GM12801 (cell line): Measurements from ENCODE around the gene IBA57.

Experiments
- TF ChIP-seq, protein P1 (sequence below): IDR thresholded peaks from one replicate; pipeline ENCODE4 v1.5.1; 2011; ENCODE audit warnings: control low read depth; ENCODE audit not compliant: insufficient read length; ENCODE audit errors: extremely low read depth

IBA57 gene

DNA sequence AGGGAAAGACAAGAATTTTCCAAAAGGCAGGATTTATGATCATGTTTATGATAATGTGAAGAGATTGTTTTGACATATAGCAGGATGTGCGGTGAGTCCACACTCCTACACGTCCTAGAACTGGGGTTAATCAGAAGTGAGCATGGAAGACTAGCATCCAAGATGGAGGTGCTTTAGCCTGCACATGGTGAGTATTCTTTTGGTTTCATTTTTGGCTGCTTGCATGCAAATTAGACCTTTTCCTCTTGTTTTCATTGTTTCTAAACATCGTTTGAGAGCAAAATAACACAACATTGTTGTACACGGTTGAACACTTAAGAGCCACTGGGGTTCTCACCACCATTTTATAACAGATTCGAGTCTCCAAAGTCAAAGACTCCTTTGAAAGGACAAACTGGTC, 40.4 kb upstream of the IBA57 start:
- TF ChIP-seq, protein P1, sequence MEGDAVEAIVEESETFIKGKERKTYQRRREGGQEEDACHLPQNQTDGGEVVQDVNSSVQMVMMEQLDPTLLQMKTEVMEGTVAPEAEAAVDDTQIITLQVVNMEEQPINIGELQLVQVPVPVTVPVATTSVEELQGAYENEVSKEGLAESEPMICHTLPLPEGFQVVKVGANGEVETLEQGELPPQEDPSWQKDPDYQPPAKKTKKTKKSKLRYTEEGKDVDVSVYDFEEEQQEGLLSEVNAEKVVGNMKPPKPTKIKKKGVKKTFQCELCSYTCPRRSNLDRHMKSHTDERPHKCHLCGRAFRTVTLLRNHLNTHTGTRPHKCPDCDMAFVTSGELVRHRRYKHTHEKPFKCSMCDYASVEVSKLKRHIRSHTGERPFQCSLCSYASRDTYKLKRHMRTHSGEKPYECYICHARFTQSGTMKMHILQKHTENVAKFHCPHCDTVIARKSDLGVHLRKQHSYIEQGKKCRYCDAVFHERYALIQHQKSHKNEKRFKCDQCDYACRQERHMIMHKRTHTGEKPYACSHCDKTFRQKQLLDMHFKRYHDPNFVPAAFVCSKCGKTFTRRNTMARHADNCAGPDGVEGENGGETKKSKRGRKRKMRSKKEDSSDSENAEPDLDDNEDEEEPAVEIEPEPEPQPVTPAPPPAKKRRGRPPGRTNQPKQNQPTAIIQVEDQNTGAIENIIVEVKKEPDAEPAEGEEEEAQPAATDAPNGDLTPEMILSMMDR, result no peak

DNA sequence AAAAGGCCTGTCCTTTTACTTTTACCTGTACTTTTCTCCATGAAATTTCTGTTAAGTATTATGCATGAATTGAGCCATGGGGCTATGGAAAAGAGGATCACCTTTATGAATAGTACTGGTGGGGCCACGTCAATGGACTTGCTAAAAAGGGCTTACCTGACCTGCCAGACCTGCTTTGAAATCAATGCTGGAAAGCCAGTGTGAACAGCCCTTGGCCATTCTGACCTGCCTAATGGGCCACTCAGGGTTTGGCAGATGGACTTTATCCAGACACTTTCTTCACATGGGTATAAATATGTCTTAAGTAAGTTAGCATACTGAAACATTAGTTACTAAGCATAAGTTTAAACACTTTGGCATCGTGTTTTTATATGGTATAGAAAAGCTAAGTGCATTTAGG, 33.8 kb upstream of the IBA57 start:
- TF ChIP-seq, protein P1, result no peak

DNA sequence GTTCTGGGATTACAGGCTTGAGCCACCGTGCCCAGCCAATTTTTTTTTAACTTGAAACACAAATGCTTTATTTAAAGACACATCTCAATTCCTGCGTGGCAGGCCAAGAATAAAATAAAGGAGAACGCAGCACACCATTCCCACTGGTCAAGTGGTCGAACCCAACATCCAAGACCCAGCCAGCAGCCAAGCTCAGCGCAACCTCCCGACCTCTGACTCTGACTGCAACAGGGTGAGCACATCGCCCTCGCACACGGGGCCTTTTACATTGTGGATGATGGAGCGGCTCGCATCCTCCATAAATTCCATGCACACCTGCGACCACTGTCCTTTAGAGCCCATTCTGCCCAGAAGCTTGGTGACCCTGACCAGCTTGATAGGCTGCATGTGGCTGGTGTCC, 31.0 kb upstream of the IBA57 start:
- TF ChIP-seq, protein P1, result no peak

DNA sequence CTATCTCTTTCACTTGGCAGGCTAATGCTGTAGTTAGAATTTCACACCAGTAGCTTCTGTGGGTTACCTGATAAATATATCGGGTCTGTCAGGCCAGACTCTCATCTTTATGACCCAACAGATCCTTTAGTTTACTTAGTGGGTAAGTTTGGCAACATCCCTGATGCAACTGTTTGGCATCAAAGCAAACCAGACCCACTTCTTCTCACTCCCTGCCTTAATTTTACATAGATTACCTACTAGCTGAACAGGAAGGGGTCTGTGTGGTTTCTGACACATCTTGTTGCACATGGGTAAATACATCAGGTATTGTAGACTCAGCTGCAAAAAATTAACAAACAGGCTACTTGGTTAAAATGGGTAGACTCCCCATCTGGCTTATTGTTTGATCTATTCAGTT, 28.7 kb upstream of the IBA57 start:
- TF ChIP-seq, protein P1, result no peak

DNA sequence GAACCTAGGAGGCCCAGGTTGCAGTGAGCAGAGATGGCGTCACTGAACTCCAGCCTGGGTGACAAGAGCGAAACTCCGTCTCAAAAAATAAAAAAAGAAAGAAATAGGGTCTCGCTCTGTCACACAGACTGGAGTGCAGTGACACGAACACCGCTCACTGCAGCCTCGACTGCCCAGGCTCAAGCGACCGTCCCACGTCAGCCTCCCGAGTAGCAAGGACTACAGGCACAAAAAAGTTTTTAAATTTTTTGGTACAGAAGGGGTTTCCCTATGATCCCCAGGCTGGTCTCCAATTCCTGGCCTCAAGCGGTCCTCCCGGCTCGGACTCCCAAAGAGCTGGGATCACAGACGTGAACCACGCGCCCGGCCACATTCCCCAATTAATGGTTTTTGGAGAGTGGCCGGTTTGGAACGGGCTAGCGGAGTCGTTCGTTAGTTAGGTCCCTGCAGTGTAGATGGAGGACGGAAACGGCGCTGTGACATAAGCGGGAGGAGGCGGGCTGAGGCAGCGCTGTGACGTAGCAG, 26.1 kb upstream of the IBA57 start:
- TF ChIP-seq, protein P1, result no peak

DNA sequence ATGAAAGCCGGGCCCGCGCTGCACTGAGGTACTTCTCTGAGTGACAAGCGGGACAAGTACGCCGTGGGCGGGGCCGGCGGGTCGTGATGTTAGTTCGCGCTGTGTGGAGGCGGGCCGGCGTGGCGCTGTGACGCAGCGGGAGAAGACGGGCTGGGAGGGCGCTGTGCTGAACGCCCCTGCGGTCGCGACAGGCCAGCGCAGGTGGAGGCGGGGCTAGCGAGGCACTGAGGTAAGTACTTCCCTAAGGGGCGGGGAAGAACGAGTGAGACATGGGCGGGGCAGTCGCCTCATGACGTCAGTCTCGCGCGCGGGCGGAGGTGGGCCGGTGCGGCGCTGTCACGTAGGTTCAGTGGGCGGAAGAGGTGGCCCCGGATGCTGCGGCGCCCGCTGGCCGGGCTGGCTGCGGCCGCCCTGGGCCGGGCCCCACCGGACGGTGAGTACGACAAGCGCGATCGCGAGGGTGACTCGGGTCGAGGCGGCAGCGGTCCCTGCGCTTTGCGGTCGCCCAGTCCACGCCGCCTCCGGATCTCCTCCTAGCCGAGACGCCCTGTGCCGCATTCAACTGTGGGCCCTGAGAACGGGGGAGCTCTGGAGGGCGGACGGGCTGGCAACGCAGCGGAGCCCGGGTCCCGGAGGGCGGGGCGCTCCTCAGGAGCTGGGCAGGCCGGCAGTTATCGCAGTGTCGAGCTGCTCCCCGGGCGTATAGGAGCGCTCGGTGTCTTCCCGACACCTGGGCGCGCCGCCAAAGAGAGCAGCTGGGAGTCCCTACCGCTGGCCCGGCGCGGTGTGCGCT, 25.5 kb upstream of the IBA57 start, which contains the start of gene GUK1:
GUK1 (plus strand) TSS at position 349 of the 793 bp plus-strand sequence; CDS start at position 373, 24 bp downstream.
- TF ChIP-seq, protein P1, result no peak

DNA sequence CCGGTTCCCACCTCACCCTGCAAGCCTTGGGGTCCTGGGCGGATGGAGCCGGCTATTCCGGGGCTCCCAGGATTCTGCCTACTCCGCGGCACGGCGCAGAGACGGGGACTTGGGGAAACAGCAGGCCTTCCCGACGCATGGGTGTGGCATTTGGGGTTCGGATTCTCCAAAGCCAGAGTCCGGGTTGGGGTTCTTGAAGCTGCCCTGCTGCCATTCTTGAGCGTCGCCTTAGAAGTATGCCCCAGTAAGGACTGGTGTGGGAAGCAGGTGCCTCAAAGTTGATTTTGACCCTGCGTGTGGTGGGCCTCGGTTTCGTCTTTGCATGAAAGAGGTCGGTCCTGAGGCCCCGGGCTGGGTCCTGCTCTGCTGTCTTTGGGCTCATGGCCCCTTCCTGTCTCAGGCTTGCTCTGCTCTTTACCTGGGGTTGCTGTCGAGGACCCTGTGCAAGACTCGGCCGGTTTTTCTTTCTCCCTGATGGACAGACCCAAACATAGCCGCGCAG, 24.8 kb upstream of the IBA57 start:
- TF ChIP-seq, protein P1, result no peak
